ENCODE measurements around the gene POLN.

POLN gene

DNA sequence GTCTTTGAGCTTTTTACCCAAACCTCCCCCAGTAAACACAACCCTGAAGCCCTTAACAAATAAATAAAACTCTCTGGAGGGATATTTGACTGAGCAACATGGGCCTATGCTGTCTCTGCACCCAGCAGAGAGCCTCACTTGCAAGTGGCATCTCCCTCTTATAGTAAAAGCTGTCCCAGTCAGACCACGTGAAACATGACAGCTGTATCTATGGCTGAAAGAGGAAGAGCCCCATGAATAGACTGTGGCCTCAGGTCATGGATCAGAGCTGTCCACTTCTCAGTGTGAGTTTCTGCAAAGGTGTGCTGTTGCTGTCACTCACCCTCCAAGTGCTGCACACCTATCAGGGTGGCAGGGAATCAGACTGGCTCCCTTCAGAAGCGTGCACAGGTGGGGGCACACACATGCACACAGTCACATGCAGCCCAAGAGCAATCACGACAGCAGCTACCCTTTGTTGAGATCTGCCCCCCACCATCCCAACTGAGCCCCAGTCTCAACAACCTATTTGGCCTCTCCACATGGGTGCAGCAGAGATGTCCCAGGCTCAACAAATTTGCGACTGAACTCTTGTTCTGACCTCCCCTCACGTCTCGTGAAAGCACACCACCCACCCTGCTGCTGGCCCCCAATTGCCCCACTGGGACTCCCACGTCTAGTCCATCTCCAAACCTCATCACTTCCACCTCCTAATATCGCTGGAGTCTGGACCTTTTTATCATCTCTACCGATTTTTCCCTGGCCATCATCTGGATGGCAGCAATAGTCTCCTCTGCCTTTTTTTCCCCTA, 137.2 kb downstream of the POLN start:
- no peak for DNase-seq (ENCODE audit: low read depth, low spot score)
- no peak overlapping the region for H3K4me3 ChIP-seq (ENCODE audit: low read depth, low read length)
- TF ChIP-seq, protein P1, sequence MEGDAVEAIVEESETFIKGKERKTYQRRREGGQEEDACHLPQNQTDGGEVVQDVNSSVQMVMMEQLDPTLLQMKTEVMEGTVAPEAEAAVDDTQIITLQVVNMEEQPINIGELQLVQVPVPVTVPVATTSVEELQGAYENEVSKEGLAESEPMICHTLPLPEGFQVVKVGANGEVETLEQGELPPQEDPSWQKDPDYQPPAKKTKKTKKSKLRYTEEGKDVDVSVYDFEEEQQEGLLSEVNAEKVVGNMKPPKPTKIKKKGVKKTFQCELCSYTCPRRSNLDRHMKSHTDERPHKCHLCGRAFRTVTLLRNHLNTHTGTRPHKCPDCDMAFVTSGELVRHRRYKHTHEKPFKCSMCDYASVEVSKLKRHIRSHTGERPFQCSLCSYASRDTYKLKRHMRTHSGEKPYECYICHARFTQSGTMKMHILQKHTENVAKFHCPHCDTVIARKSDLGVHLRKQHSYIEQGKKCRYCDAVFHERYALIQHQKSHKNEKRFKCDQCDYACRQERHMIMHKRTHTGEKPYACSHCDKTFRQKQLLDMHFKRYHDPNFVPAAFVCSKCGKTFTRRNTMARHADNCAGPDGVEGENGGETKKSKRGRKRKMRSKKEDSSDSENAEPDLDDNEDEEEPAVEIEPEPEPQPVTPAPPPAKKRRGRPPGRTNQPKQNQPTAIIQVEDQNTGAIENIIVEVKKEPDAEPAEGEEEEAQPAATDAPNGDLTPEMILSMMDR (IDR thresholded peaks at IDR 0.05; ENCODE audit: insufficient read depth, low read length, missing control alignments) = no peak
- ChIA-PET CTCF (no interaction called here), POLR2A (no interaction called here)

DNA sequence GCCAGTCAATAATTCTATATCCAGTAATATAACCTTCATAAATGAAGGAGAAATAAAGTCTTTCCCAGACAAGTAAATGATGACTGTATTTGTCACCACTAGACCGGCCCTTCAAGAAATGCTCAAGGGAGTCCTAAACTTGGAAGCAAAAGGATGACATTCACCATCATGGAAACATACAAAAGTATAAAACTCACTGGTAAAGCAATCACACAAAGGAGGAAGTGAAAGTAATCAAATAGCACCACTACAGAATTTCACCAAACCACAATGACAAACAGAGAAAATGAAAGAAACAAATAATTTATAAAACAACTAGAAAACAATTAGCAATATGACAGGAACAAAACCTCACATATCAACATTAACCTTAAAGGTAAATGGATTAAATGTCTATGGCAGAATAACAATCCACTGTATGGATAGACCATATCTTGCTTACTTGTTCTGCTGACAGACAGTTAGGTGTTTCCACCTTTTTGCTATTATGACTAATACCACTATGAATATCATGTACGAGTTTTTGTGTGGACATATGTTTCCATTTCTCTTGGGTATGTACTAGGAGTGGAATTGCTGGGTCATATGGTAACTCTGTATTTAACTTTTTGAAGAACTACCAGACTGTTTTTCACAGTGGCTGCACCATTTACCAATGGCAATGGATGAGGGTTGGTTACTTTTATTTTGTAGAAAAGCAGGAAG, 137.9 kb downstream of the POLN start:
- ChIA-PET CTCF (no interaction called here), POLR2A (no interaction called here)
- H3K4me3 ChIP-seq (ENCODE audit: low read depth, low read length) = no peak overlapping the region
- TF ChIP-seq, protein P1 (IDR thresholded peaks at IDR 0.05; ENCODE audit: insufficient read depth, low read length, missing control alignments) = no peak
- no peak for DNase-seq (ENCODE audit: low read depth, low spot score)

DNA sequence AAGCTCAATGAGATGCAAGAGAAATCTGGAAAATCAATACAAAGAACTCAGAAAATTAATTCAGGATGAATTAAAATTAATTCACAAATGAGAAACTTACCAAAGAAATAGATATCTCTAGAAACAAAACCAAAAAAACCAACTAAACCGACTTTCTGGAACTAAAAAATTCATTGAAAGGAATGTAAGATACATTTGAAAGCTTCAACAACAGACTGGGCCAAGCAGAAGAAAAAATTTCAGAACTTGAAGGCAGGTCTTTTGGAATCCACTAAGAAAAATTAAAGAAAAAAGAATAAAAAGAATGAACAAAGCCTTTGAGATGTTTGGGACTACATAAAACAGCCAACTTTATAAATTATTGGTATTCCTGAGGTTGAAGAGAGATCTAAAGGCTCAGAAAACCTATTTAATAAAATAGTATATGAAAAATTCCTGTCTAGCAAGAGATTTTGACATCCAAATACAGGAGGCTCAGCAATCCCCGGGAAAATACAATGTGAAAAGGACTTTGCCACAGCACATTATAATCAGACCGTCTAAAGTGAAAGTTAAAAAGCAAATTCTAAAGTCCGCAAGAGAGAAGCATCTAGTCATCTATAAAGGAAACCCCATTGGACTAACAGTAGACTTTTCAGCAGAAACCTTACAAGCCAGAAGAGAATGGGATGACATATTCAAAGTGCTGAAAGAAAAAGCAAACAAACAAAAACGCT, 138.6 kb downstream of the POLN start:
- H3K4me3 ChIP-seq (ENCODE audit: low read depth, low read length) = no peak overlapping the region
- ChIA-PET CTCF (no interaction called here), POLR2A (no interaction called here)
- TF ChIP-seq, protein P1 (IDR thresholded peaks at IDR 0.05; ENCODE audit: insufficient read depth, low read length, missing control alignments) = no peak
- DNase-seq (ENCODE audit: low read depth, low spot score) = no peak

DNA sequence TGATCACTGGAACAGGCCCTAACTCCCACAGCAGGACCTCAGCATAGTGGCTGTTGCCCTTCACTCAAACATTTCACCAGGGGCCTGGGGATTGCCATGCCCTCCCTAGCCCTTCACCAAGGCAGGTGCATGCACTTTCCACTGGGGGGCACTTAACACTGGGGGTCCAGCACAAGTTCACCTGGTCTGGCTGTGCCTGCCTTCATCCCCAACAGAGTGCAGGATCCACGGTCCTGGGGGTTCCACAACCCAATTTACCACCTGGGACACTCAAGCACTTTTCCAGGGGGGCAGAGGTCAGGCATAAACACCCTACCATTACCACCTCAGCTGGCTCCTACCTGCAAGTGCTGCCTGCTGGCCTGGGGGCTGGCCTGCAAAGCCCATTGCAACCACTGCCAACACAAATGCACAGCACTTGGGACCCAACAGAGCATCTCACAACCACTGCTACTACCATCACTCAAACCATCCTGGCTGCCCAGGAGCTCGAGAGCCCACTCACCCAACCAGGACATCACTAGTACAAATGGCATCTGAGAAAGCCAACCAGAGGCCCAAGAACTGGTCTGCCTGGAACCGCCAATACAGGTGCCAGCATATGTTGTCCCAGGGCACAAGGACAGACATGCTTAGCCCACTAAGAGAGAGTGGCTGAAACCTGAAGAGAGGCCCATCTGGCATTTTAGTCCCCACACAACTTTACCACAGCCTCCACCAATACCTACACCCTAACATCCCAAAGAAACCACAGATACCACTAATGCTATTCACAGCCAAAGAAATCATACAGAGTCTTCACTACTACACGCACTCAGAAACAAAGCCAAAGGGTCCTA, 139.7 kb downstream of the POLN start:
- TF ChIP-seq, protein P1 (IDR thresholded peaks at IDR 0.05; ENCODE audit: insufficient read depth, low read length, missing control alignments) = no peak
- no peak overlapping the region for H3K4me3 ChIP-seq (ENCODE audit: low read depth, low read length)
- CTCF ChIA-PET = no interaction called here
- DNase-seq (ENCODE audit: low read depth, low spot score) = no peak
- POLR2A ChIA-PET = no interaction called here

DNA sequence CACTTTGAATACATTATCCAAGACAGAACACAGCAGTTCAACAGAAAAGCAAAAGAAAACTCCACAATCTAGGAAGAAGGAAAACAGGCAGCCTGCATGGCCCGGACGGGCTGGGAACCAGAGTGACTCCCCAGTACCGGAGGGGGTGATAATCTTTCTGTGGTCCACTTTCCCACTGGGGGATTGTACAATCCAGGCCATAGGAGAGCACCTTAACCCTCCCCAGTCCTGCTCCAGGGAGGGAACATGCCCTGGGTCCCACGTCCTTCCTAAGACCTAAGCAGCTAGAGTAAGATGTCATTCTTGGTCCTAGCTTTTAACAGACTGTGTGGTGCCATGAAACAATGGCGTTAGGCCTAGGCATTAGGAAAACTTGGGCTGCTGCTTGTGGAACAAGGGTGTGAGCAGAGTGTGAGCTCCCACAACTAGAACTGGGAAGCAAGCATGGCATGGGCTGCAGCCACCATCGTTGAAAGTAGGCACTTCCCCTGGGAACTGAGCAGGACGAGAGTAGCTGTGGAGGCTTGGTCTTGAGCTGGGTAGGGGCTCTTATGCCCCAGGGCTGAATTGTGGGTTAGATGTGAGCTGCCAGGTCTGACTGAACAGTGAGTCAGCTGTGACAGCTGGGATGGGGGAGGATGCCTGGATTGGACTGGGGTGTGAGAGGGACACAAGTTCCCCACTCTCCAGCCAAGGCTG, 140.4 kb downstream of the POLN start:
- ChIA-PET POLR2A (no interaction called here), CTCF (no interaction called here)
- TF ChIP-seq, protein P1 (IDR thresholded peaks at IDR 0.05; ENCODE audit: insufficient read depth, low read length, missing control alignments) = no peak
- DNase-seq (ENCODE audit: low read depth, low spot score) = no peak
- H3K4me3 ChIP-seq (ENCODE audit: low read depth, low read length) = no peak overlapping the region

Measured in AG04449 (cell line).